Mesothelial cell of epicardium (in vitro differentiated cells): Measurements from ENCODE around the gene RAB7A. TPM values are rescaled to one million over a fixed set of nuclear protein-coding genes. Genes with fewer than 3 reads are reported as not detected.

Experiments
- DNase-seq, 2 experiments: peaks; one replicate each; pipeline ENCODE4 v3.0.0; 2021; ENCODE audit warnings: low spot score in 2 of 2; ENCODE audit not compliant: unreplicated experiment in 2 of 2
- H3K27ac Mint-ChIP-seq: 2 replicates; pipeline ENCODE4 v1.8.0; 2021; ENCODE audit warnings: mixed read lengths
- H3K27me3 Mint-ChIP-seq: 2 replicates; pipeline ENCODE4 v1.8.0; 2021; ENCODE audit warnings: low read depth, mixed read lengths
- H3K36me3 Mint-ChIP-seq: 2 replicates; pipeline ENCODE4 v1.8.0; 2021; ENCODE audit warnings: mixed read lengths
- H3K4me1 Mint-ChIP-seq: 2 replicates; pipeline ENCODE4 v1.8.0; 2021; ENCODE audit warnings: mixed read lengths
- H3K4me3 Mint-ChIP-seq: 2 replicates; pipeline ENCODE4 v1.8.0; 2021; ENCODE audit warnings: mild to moderate bottlenecking, moderate library complexity, mixed read lengths
- H3K9me3 Mint-ChIP-seq: 2 replicates; pipeline ENCODE4 v1.8.0; 2021; ENCODE audit warnings: mixed read lengths
- total RNA-seq: library from RNA; stranded (reverse); gene quantifications from 3 replicates; pipeline ENCODE4 v1.2.1, GENCODE V29; 2021
- TF ChIP-seq, protein P1 (sequence below): fragments of 200-600 bp; sonication (generic); IDR thresholded peaks from one replicate; pipeline ENCODE4 v1.5.0; 2021; ENCODE audit warnings: antibody characterized with exemption; ENCODE audit not compliant: unreplicated experiment

Gene RAB7A
- total RNA-seq, result 133 to 136 TPM (median 135 TPM) in 3 replicates

DNA sequence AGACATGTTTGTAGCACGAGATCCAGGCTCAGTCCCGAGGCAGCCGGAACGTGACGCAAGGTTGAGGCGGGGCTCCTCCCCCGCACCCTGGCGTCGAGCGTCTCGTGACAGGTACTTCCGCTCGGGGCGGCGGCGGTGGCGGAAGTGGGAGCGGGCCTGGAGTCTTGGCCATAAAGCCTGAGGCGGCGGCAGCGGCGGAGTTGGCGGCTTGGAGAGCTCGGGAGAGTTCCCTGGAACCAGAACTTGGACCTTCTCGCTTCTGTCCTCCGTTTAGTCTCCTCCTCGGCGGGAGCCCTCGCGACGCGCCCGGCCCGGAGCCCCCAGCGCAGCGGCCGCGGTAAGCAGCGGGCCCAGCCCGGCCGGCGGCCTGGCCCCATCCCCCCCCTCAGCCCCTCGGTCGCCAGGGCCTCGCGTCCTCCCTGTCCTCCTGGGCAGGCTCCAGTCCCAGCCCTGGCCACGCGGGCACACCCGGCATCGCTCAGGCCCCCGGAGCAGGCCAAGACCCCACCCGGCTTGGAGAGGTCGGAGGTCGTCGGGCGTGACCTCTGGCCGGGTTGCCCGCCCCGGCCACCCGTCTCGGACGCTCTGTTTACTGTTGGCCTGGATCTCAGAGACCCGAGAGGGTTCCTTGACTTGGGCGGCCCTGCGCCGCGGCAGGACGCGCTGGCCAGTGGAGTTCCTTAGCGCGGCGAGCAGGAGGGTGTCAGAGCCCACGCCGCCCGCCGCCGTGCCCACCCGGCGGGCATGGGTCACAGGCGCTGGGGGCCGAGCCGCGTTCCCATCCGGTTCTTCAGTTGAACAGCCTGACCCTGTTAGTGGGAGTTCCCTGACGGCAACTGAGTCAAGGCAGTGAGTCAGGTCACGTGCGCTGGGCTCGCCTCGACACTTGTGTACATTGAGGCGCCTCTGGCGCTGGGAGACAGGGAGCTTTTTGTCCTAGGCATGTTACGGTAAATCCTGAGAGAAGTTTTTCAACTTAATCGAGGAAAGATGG, at the start of gene RAB7A:
TSS of gene RAB7A (plus strand) at position 161 of the 994 bp plus-strand sequence. CDS start 69,185 bp downstream, outside the sequence.
- H3K9me3 Mint-ChIP-seq, result no peaks in the 10 kb centered on the region
- peak within 1 kb of the TSS; percentile 81 for H3K4me3 Mint-ChIP-seq
- peak; percentile 93 to 96 for DNase-seq
- peaks cover 38% of the 10 kb centered on the region for H3K4me1 Mint-ChIP-seq
- TF ChIP-seq, protein P1, sequence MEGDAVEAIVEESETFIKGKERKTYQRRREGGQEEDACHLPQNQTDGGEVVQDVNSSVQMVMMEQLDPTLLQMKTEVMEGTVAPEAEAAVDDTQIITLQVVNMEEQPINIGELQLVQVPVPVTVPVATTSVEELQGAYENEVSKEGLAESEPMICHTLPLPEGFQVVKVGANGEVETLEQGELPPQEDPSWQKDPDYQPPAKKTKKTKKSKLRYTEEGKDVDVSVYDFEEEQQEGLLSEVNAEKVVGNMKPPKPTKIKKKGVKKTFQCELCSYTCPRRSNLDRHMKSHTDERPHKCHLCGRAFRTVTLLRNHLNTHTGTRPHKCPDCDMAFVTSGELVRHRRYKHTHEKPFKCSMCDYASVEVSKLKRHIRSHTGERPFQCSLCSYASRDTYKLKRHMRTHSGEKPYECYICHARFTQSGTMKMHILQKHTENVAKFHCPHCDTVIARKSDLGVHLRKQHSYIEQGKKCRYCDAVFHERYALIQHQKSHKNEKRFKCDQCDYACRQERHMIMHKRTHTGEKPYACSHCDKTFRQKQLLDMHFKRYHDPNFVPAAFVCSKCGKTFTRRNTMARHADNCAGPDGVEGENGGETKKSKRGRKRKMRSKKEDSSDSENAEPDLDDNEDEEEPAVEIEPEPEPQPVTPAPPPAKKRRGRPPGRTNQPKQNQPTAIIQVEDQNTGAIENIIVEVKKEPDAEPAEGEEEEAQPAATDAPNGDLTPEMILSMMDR, result no peak
- H3K27ac Mint-ChIP-seq, result peak within 1 kb of the TSS; percentile 92
- H3K27me3 Mint-ChIP-seq, result peaks cover 6% of the 10 kb centered on the region
- H3K36me3 Mint-ChIP-seq, result no peaks in the 10 kb centered on the region

DNA sequence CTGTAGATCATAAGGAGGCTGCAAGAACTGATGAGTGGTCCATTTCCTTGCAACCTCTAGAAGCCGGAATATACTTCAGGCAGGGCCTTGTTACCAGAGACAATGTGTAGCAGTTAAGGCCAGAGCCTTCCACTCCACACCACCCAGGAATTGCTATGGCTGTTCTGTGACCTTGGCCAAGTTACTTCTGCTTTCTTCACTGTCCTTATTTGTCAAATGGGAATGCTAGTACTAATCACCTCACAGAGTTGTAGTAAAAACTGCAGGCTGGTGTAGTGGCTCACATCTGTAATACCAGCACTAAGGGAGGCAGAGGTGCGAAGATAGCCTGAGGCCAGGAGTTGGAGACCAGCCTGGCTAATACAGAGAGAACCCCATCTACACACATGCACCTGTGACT, 46.6 kb upstream of the RAB7A start:
- peak overlapping the region; percentile 31 for H3K27ac Mint-ChIP-seq
- H3K4me1 Mint-ChIP-seq, result peaks cover 16% of the 10 kb centered on the region
- H3K4me3 Mint-ChIP-seq, result peak overlapping the region; percentile 88
- no peaks in the 10 kb centered on the region for H3K27me3 Mint-ChIP-seq
- no peaks in the 10 kb centered on the region for H3K9me3 Mint-ChIP-seq
- TF ChIP-seq, protein P1, result no peak
- DNase-seq, result no peak
- no peaks in the 10 kb centered on the region for H3K36me3 Mint-ChIP-seq

GRCh38 chr3:128680603-128681368, 45.2 kb upstream of the RAB7A start:
- Mint-ChIP-seq H3K4me1 (peaks cover 13% of the 10 kb centered on the region), H3K27me3 (no peaks in the 10 kb centered on the region), H3K36me3 (no peaks in the 10 kb centered on the region), H3K9me3 (no peaks in the 10 kb centered on the region), H3K27ac (peak overlapping the region; percentile 99), H3K4me3 (peak overlapping the region; percentile 88)
- peak; percentile 93 to 96 for DNase-seq
- TF ChIP-seq, protein P1, result peak; percentile 95

GRCh38 chr3:128681369-128681829, 44.6 kb upstream of the RAB7A start:
- Mint-ChIP-seq H3K27ac (peak overlapping the region; percentile 99), H3K4me1 (peaks cover 9% of the 10 kb centered on the region), H3K27me3 (no peaks in the 10 kb centered on the region), H3K9me3 (no peaks in the 10 kb centered on the region), H3K4me3 (peak overlapping the region; percentile 88), H3K36me3 (no peaks in the 10 kb centered on the region)
- no peak for DNase-seq
- TF ChIP-seq, protein P1, result no peak

DNA sequence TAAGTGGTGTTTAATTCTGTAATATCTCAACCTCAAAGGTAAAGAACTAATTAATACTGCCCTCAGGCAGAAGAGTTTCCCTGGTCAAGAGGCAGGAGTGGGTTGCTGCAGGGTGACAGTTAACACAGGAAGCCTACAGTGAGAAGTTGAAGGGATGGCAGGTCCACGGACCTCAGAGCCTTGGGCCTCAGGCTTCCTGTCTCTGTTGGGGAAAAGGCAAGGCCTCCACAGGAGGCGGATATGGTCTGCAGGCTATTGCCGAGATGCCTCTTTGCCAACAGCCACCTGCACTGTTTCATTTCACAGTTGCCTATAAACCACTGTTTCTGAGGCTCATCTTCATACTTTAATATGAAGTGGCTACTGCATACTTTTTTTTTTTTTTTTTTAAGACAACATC, 42.0 kb upstream of the RAB7A start:
- Mint-ChIP-seq H3K27me3 (no peaks in the 10 kb centered on the region), H3K27ac (no peak overlapping the region), H3K36me3 (no peaks in the 10 kb centered on the region), H3K4me1 (peaks cover 9% of the 10 kb centered on the region), H3K4me3 (no peak overlapping the region), H3K9me3 (no peaks in the 10 kb centered on the region)
- no peak for DNase-seq
- TF ChIP-seq, protein P1, result no peak
